Activated CD8-positive, alpha-beta memory T cell treated with anti-CD3 and anti-CD28 coated beads, Interleukin-2, amount 50 U/mL, for 1 hour (primary cell): ENCODE data around the gene CUL4A.
A peak's percentile ranks its signal among the peaks of the same experiment; 100 is the strongest.

Experiments
- DNase-seq: peaks from one replicate; pipeline ENCODE4 v3.0.0-alpha.2; 2020; ENCODE audit errors: extremely low read depth

CUL4A gene

DNA sequence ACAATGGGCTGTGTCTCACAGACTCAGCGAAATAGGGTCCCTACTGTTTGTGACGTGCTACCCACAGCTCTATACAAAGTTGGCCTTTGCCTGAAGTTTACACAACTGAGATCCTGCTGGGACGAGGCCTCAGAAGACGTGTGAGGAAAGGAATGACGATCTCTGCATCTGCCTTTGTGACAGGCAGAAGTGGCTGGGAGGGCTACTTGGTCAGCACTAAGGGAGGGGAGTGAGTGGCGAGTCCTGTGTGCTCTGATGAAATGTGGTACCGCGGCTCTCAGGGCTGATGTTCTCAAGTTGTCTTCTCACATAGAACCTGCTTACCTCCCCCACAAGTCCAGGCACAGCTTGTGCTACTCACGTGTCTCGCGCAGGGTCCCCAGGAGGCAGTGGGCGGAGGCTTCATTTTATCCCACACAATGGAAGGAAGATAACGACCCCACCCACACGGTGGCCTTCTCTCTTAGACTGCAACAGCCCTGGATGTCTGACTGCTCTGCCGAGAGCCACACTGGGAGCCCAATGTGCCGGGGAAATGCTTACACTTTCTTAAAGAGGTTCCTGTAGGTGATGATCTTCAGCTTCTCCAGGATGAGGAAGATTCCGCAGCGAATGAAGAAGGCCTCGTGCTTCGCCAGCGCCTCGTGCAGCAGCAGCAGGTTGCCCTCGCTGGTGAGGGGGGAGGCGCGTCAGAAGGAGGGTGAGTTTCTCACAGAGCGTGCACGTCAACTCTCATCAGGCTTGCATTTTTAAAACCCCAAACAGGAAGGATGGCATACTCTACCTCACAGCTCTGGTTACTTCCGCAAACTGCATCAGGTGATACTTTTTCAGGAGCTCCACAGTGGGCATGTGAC is 29.8 kb upstream of the CUL4A start:
- no peak for DNase-seq

DNA sequence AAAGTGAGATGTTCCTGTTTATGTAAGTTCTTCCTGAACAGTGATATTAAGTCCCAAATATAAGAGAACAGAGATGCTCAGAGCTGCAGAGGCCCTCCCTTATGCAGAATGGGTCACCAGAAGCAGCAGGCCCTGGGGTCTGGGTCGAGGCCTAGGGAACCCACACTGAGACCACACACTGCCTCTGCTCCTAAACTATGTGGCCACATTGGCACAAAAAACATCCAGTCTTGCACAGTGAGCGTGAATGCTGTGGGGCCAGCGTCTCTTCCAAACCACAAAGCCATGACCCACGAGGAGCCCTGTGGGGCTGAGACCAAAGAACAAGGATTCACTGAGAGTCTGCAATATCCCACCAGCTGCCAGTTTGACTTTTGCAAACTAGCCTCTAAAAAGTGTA is 27.4 kb upstream of the CUL4A start:
- DNase-seq, result no peak

DNA sequence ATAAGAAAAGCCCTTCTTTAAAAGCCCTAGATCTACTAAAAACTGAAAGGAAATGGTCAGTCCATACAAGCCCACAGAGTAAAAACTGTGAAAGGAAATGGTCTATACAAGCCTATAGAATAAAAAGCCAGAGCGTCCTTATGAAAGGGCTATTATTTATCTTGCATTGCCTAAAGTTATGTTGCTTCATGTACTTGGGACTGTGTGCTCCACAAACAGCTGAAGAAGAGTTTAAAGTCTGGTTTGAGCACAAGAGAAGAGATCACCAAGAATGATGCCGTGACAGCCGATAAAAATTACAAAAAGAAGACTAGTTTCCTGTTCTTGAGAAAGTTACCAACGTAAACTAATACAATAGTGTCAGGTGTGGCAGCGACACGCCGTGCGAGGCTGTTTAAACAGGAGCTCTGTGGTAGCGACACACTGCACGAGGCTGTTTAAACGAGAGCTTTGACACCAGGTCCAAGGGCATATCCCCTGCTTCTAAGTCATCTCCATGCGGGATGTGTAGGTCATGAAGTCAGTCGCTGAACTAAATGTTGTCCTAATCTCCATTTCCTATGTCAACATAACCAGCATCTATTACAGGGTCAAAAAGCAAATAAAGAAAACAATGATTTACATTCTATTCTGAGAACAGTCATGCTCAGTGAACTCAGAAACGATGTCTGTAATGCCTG is 25.8 kb upstream of the CUL4A start:
- no peak for DNase-seq

DNA sequence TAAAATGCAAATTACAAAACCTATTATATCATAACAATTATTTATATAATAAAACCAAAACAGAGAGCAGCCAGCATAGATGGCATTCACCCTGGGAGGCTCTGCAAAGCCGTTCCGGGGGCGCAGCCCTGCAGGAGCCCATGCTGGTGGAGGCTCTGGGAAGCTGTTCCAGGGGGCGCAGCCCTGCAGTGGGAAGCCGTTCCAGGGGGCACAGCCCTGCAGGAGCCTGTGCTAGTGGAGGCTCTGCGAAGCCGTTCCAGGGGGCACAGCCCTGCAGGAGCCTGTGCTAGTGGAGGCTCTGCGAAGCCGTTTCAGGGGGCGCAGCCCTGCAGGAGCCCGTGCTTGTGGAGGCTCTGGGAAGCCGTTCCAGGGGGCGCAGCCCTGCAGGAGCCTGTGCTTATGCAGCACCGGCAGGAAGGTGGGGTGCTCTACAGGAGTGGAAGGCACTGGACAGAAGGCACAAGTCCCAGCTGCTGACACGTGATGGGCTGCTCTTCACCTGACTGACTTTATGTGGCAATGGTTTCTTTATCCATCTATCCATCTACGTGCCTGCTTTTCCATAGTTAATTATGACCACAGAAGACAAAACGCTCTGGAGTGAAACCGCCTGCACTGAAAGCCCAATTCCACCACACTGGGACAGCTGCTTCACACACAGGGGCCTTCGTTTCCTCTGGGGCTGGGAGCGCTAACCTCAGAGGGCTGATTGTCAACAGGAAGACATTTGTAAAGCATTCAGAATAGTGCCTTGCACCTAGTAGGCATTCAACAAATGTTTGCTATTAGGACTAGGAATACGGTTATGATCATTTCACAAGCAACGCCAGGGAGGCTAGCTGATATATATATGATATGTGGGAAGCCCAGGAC is 24.6 kb upstream of the CUL4A start:
- peak; percentile 17 for DNase-seq

DNA sequence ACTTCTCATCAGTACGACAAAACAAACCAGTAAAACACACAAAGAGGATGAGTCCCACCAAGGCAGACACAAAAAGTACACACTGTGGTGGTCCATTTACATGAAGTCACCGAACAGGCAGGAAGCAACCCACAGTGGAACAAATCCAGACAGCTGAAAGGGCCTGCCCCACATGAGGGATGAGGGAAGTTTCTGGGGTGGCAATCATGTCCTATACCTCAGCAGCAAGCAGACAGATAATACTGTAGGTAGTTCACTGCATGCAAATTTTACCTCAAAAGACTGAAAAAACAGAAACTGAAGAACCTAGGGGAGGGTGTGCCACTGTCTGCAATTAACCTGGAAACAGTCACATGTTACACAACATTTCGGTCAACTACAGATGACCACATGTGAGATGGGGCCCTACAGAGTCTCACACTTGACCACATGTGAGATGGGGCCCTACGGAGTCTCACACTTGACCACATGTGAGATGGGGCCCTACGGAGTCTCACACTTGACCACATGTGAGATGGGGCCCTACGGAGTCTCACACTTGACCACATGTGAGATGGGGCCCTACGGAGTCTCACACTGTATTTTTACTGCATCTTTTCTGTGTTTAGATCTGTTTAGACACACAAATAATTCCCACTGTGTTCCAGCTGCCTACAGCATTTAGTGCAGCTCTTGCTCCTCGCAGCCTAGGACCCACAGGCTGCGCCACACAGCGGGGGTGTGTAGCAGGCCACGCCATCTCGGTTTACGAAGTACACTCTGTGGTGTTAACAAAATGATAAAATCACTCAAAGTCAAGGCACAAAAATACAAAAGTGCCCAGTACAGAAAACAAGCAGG is 23.1 kb upstream of the CUL4A start:
- DNase-seq, result no peak

DNA sequence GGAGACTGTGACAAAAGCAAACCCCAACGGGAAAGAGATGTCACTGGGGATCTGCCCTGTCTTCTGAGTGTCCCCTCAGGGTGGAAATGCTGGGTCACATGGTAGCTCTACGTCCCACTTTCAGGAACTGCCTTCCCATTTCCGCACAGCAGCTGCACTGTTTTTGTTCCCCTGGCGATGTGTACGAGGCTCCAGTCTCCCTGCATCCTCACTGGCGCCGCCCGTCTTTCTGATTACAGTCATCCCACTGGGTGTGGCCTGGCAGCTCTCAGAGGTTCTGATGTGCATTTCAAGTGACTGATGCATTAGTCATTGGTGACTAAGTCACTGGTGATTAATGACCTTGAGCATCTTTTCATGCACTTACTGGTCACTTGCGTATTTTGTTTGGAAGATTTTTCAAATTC is 22.1 kb upstream of the CUL4A start:
- DNase-seq, result no peak

DNA sequence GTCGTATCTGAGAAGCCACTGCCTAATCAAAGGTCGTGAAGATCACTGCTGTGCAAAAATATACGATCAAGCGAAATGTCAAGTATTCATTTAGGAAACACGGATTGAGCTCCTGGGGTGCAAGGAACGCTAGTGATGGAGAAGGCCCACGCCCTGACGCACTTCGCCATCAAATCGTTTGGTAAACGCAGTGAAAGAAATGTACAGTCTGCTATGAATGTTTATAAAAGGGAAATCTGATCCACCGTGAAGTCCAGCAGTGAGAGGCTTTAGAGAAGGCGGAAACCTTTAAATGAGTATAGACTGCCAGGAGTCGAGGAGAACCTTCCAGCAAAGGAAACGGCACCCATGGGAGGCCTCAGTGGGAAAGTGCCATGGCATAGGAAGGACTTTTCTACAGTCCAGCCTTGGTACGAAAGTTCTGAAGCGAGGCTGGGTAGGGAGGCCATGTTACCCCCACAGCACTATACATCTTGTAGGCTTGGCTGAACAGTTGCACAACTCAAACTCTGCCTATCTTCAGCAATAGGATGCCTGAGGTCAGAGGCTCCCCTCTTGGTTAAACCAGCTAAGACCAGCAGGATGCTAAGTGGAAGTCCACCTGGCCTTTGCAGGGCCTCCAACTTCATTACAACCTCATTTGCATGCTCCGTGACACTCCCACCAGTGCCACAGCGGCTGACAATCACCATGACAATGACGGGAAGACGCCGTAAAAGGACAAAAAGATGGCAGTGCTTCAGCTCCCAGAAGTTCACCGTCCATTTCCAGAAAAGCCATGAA is 21.3 kb upstream of the CUL4A start:
- DNase-seq, result no peak

DNA sequence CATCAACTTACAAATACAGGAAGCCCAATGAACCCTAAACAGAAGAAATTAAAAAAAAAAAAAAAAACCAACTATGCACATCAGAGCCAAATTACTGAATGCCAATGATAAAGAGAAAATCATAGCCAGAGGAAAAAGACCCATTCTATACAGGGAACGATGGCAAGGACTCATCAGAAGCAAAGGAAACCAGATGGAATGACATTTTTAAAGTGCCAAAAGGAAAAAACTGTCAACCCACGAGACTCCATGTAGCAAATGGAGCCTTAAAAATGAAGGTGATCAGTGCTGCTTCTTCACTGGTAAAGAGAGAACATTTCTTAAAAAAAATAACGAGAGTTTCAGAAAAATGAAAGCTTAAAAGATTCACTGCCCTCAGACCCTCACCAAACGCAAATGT is 19.2 kb upstream of the CUL4A start:
- DNase-seq, result no peak

DNA sequence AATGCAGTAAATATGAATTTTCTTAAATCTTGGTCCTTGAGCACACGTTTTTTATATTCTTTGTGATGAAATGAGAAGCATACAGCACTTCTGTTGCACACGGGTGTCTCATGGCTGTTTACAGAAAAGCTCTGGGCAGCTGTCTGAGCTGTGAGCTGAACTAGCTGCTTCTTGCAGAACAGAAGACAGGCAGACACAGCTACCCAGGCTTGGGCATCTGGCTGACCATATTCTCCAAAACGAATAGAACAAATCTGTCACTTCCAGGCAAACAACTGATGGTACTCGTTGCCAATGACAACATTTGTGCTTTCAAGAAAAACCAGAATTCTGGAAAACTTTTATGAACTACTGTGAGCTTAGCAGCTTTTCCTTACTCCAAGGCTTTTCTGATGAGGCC is 17.1 kb upstream of the CUL4A start:
- no peak for DNase-seq

DNA sequence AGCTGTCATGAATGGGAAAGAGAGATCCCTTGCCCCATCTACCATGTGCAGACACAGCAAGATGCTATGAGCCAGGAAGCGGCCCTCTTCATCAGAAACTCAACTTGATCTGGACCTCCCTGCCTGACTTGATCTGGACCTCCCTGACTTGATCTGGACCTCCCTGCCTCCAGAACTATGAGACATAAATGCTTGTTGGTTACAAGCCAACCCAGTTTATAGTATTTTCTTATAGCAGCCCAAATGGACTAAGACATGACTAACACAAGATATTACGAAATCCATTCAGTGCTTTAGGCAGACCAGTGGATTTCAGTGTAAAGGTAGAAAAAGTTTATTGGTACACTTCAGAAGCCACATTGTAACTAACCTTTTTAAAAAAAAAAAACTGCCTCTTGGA is 16.5 kb upstream of the CUL4A start:
- DNase-seq, result no peak

DNA sequence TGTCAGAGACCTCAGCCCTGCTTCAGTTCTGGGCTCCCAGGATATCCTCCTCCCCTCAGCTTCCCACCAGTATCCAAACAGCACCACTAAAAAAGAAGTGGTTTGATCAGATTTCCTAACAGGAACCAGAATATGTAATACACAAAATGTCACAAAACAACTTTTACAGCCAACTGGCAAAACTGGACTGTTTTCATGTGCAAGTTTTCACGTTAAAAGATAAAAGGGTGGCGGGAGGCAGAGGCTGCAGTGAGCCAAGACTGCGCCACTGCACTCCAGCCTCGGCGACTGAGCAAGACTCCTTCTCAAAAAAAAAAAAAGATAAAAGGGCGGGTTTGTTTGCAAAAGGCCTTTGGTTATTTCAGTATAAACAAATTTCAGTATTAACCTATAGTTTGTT is 14.1 kb upstream of the CUL4A start:
- DNase-seq, result no peak

DNA sequence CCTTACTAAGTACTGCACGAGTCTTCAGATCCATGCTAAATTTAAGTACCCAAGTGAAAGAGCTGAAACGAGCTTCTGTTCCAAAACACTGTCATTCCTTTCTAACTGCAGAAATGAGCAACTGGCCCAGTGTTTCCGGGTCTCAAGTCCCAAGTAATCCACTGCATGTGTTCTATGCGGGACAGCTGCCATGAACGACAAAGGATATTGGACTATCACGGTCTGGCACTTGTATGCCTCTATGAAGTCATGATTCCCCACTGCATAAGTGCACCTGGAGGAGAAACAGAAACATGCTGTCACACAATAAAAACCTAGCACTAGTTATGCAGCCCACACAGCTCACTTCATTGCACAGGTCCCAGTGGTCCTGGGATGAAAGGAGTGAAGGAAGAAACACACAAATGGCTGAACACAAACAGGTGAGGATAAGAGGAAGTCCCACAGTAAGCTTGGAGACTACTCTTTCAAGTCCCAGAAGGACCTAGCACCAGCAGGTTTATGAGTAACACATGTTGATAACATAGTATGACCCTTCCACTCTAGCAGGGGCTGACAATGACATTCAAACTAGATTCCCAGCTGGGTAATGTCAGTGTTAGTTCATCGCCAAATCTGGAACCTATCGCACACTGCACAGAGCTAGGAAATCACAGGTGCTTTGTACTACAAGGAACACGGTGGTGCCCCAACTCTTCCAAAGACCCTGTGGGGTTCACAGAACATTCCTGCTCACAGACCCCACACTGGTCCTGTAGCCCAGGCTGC is 12.3 kb upstream of the CUL4A start:
- no peak for DNase-seq

DNA sequence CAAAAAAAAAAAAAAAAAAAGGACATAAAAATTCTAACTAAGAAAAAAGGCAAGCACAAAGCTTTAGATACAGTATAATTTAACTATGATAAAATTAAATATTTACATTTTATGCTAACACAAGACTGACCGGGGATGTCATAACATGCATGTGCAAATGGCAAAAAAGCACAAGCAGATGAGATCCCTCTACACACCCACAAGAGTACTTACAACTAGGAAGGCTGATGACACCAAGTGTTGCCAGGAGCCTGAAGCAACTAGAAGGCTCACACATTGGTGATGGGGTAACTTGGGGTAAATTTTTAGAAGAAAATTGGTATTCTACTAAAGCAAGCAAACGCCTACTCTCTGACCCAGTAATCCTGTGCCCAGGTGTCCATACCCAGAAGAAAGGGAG is 7.6 kb upstream of the CUL4A start:
- no peak for DNase-seq

DNA sequence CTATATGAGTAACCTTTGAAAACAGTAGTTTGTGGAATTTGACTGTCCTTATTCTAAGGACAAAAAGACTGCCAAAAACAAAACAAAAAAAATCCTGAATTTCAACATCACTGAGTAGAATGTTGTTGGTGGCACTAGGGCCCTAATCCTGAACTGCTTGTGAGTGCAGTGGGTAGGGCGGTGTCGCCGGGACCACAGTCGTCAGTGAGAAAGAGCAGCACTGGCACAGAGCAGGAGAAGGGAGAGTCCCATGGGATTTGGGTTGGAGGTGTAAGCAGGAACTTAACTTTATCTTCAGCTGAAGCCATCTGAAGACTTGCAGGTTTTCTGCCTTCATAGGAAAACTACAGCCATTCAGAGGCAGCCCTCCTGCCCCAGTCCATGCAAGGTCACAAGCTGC is 6.5 kb upstream of the CUL4A start:
- no peak for DNase-seq

DNA sequence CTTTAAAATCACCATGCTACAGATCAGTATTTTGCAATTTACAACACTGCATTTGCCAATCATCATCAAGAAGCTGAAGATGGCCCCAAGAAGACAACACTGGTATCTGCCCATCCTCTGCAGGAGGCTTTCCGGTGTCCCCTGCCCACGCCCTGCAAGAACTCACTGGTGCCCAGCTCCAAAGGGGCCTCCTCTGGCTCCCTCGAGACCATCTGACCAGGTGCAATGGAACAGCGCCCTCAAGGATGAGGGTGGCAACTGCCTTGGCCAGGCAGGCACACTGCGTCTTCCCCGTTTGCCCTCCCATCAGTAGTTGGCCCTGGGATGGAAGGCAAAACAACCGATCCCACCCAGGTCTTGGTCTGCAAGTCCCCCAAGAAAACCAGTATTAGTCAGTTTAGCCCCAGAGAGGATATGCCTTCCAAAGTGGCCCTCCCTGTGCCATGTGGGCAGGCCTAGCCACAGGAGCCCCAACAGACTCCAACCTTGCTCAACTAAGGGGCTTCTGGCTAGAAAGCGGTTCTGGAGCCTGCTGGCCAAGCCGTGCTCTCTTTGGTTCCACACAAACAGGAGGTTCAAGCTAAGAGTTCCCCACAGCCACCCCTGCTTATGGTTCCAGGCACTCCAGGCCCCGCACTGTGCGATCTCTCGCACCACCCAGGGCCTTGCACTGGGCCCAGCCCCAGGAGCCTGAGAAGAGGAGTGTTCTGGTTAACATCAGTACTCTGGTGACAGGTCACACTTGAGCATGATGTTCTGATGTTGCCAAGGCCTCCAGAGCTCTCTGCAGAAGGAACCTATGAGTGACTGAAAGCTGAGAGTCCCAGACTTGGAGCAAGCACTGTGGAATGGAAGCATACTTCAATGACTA is 5.7 kb upstream of the CUL4A start:
- no peak for DNase-seq

DNA sequence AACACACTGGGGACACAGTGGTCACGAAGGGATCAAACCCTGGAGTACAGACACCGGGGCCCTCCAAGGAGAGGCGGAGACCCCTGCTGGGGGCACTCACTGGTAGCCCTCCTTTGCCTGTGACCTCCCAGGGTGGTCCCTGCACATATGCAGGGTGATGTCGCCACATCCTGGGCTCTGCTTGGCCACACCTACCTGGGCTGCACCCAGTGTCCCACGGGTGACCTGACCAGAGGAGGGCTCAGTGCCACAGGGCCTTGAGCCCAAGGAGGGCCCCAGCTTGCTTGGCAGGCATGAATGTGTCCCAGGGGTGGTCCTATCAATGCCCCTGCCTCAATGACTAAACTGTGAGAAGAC is 5.1 kb upstream of the CUL4A start:
- no peak for DNase-seq

DNA sequence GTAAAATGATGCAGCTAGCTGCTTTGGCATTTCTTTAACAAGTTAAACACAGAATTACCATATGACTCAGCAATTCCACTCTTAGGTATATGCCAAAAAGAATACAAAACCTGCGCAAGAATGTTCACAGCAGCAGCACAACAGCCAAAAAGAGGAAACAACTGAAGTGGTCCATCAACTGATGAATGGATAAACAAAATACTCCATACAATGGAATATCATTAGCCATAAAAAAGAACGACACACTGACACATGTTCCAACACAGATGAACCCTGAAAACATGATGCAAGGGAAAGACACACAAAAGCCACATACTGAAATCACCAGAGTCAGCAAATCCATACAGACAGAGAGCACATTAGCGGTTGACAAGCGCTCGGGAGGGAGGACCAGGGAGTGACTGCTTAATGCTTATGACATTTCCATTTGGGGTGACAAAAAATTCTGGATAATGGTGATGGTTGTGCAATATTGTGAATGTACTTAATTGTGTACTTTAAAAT is 3.9 kb upstream of the CUL4A start:
- no peak for DNase-seq

DNA sequence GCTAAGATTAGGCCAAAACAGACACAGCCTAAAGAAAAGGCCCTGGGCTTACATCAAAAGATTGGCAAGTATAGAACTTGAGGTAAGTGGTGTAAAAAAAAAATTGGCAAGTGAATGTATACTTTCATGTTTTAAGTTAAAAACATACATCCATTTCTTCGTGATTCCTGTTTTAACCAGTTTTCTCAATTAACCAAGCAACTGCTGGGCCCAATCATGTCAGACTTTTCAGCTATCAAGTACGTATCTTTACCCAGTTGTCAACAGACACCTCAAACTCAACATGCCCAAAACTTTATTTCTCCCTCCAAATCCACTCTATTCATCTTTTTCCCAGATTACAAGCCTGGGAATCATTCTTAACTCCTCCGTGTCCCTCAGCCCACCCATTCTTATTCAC is 2.0 kb upstream of the CUL4A start:
- DNase-seq, result no peak

DNA sequence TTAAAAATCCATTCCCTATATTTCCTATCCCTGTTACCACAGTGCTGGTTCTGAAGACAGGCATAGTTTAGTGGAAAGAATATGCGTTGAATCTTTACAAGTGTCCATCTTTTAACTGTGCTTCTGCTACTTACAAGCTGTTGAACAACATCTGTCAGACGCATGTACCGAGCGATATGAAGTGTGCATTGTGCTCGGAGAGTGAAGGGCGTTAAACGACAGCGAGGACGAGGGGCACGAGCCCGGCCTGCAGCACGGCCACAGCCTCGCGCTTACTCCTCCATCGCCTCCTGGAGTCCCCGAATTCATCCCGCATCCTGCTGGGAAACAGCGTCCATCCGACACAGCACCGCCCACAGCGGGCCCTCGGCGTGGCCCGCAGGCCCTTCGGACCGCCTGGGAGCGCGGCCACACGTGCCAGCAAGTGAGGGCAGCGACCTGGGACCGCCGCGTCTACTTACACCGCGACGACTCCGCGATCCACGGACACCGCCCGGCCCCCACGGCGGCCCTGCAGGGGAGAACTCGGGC is 1.5 kb upstream of the CUL4A start:
- DNase-seq, result no peak
